Gastroesophageal sphincter (tissue), 3 donors: ENCODE data around the gene TBC1D8B.

ENCODE experiments used
- CTCF ChIP-seq, 4 experiments: fragments of 200-600 bp in 2 of 4; fragments of 450-650 bp in 2 of 4; sonication (generic) in 1 of 4; IDR thresholded peaks; one replicate each; pipeline ENCODE4 v1.5.1; 2017 to 2019; ENCODE audit warnings: antibody characterized with exemption in 4 of 4, mild to moderate bottlenecking in 2 of 4, moderate library complexity in 2 of 4
- EP300 ChIP-seq: sonication (generic); formaldehyde crosslinking; IDR thresholded peaks from one replicate; pipeline ENCODE4 v1.6.1; 2017; ENCODE audit warnings: antibody characterized with exemption, mild to moderate bottlenecking
- POLR2A ChIP-seq, 2 donors: fragments of 450-650 bp; IDR thresholded peaks; one replicate each; pipeline ENCODE4 v1.6.1; 2017; ENCODE audit warnings: antibody characterized with exemption in 2 of 2, mild to moderate bottlenecking in 2 of 2, moderate library complexity in 1 of 2
- POLR2AphosphoS5 ChIP-seq: sonication (generic); formaldehyde crosslinking; IDR thresholded peaks from one replicate; pipeline ENCODE4 v1.6.1; 2017; ENCODE audit warnings: antibody characterized with exemption

GRCh38 chrX:106903291-106903824 is 100.9 kb downstream of the TBC1D8B start, which contains the start of gene RIPPLY1:
- TF ChIP-seq POLR2AphosphoS5, result no peak
- no peak for TF ChIP-seq CTCF (IDR thresholded peaks at IDR 0.05)
- no peak for TF ChIP-seq POLR2A (IDR thresholded peaks at IDR 0.05)
- no peak for TF ChIP-seq EP300
